HL-60 (cell line): ENCODE data around the gene CELF2.

ENCODE experiments used
- CTCF ChIP-seq: IDR thresholded peaks from one replicate; pipeline ENCODE4 v1.5.1; 2011; ENCODE audit warnings: low read length, control low read depth, inconsistent platforms; ENCODE audit not compliant: insufficient read depth
- GABPA ChIP-seq: IDR thresholded peaks from 2 replicates; pipeline ENCODE4 v1.6.1; 2012; ENCODE audit warnings: low read depth
- TF ChIP-seq, protein P1 (sequence below): IDR thresholded peaks from 2 replicates; pipeline ENCODE4 v1.6.1; 2012; ENCODE audit warnings: low read depth; ENCODE audit not compliant: insufficient replicate concordance

GRCh38 chr10:11018432-11018841 is 765 bp downstream of the CELF2 start:
- TF ChIP-seq CTCF (no peak), GABPA (no peak)
- TF ChIP-seq, protein P1, sequence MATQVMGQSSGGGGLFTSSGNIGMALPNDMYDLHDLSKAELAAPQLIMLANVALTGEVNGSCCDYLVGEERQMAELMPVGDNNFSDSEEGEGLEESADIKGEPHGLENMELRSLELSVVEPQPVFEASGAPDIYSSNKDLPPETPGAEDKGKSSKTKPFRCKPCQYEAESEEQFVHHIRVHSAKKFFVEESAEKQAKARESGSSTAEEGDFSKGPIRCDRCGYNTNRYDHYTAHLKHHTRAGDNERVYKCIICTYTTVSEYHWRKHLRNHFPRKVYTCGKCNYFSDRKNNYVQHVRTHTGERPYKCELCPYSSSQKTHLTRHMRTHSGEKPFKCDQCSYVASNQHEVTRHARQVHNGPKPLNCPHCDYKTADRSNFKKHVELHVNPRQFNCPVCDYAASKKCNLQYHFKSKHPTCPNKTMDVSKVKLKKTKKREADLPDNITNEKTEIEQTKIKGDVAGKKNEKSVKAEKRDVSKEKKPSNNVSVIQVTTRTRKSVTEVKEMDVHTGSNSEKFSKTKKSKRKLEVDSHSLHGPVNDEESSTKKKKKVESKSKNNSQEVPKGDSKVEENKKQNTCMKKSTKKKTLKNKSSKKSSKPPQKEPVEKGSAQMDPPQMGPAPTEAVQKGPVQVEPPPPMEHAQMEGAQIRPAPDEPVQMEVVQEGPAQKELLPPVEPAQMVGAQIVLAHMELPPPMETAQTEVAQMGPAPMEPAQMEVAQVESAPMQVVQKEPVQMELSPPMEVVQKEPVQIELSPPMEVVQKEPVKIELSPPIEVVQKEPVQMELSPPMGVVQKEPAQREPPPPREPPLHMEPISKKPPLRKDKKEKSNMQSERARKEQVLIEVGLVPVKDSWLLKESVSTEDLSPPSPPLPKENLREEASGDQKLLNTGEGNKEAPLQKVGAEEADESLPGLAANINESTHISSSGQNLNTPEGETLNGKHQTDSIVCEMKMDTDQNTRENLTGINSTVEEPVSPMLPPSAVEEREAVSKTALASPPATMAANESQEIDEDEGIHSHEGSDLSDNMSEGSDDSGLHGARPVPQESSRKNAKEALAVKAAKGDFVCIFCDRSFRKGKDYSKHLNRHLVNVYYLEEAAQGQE: no peak
